Caco-2 (cell line): ENCODE results near the gene GOLGA6C. TPM values are rescaled to one million over a fixed set of nuclear protein-coding genes. Genes with fewer than 3 reads are reported as not detected.
A peak's percentile ranks its signal among the peaks of the same experiment; 100 is the strongest.

Source experiments
- BruUV-seq: library from RNA; stranded (reverse); fragments of 400-500 nt; replicated peaks from 2 replicates; lab custom pipeline; 2021; lab: Mats Ljungman, UMichigan
- CTCF ChIA-PET: fragments of 300-600 bp; sonication (Branson Sonifier 250); formaldehyde crosslinking; loops from one replicate; lab custom pipeline; 2022; ENCODE audit warnings: antibody characterized with exemption; lab: Charles Lee
- POLR2A ChIA-PET: fragments of 300-600 bp; sonication (Branson Sonifier 250); formaldehyde crosslinking; loops from one replicate; lab custom pipeline; 2022; ENCODE audit warnings: antibody characterized with exemption; lab: Charles Lee
- DNase-seq, 2 experiments: peaks; one replicate each; pipeline versions ENCODE4 v3.0.0 to v3.0.0-alpha.2; 2020 to 2022
- H3K27me3 ChIP-seq: replicated peaks from 2 replicates; pipeline ENCODE4 v1.6.0; 2011; ENCODE audit warnings: low read length; ENCODE audit not compliant: control insufficient read depth, insufficient read depth
- H3K36me3 ChIP-seq: 2 replicates; pipeline ENCODE4 v1.5.1; 2011; ENCODE audit warnings: low read length; ENCODE audit not compliant: control insufficient read depth, insufficient read depth
- H3K4me1 ChIP-seq: fragments of 250-450 bp; sonication (Bioruptor Pico); 2 replicates; pipeline ENCODE4 v1.5.1; 2020; ENCODE audit warnings: mild to moderate bottlenecking
- H3K4me3 ChIP-seq: 2 replicates; pipeline ENCODE4 v1.5.1; 2011; ENCODE audit warnings: low read depth, mild to moderate bottlenecking, control low read depth, low read length
- H3K9me3 ChIP-seq: fragments of 250-450 bp; sonication (Bioruptor Pico); 2 replicates; pipeline ENCODE4 v1.5.1; 2020; ENCODE audit warnings: mild to moderate bottlenecking, moderate library complexity
- H3K27ac Mint-ChIP-seq: one replicate; pipeline ENCODE4 v1.8.0; 2022; ENCODE audit warnings: mixed read lengths; ENCODE audit not compliant: unreplicated experiment
- H3K27me3 Mint-ChIP-seq: one replicate; pipeline ENCODE4 v1.8.0; 2022; ENCODE audit warnings: mixed read lengths; ENCODE audit not compliant: insufficient read depth, unreplicated experiment
- H3K36me3 Mint-ChIP-seq: one replicate; pipeline ENCODE4 v1.8.0; 2022; ENCODE audit warnings: mild to moderate bottlenecking, mixed read lengths; ENCODE audit not compliant: insufficient read depth, unreplicated experiment
- H3K4me1 Mint-ChIP-seq: one replicate; pipeline ENCODE4 v1.8.0; 2022; ENCODE audit warnings: low read depth, mixed read lengths; ENCODE audit not compliant: unreplicated experiment
- H3K4me3 Mint-ChIP-seq: one replicate; pipeline ENCODE4 v1.8.0; 2022; ENCODE audit warnings: mild to moderate bottlenecking, moderate library complexity, mixed read lengths; ENCODE audit not compliant: unreplicated experiment
- H3K9me3 Mint-ChIP-seq: one replicate; pipeline ENCODE4 v1.8.0; 2022; ENCODE audit warnings: mixed read lengths; ENCODE audit not compliant: unreplicated experiment
- CTCF ChIP-seq, 2 experiments: fragments of 200-600 bp in 1 of 2; IDR thresholded peaks; 1 replicate in 1 of 2; 2 replicates in 1 of 2; pipeline versions ENCODE4 v1.5.1 to v1.8.0; 2011 to 2022; ENCODE audit warnings: antibody characterized with exemption in 1 of 2, control low read depth in 1 of 2, inconsistent platforms in 1 of 2, low read depth in 1 of 2, low read length in 1 of 2, mild to moderate bottlenecking in 1 of 2, moderate library complexity in 1 of 2; ENCODE audit not compliant: insufficient read depth in 1 of 2, severe bottlenecking in 1 of 2, unreplicated experiment in 1 of 2
- intact Hi-C: fragments of 100-400 bp; cut with micrococcal nuclease; formaldehyde crosslinking; loops from one replicate; pipeline ENCODE4 v1.10.0; 2022; ENCODE audit not compliant: unreplicated experiment
- total RNA-seq: library from RNA; stranded (reverse); gene quantifications from 2 replicates; pipeline ENCODE4 v1.2.3, GENCODE V29; 2022

Gene GOLGA6C
- total RNA-seq, 1 experiment from 2014 or later, result not detected

- CTCF ChIA-PET, result no interaction called here
- DNase-seq, result peak in 1 of 2 experiments; percentile 7
- Mint-ChIP-seq H3K4me3 (no peak overlapping the region), H3K27me3 (no peaks in the 10 kb centered on the region), H3K36me3 (peaks cover 87% of the 10 kb centered on the region), H3K9me3 (no peaks in the 10 kb centered on the region), H3K4me1 (no peaks in the 10 kb centered on the region), H3K27ac (peak overlapping the region; percentile 64)
- intact Hi-C loops, result no loop called here
- no peak for TF ChIP-seq CTCF (IDR thresholded peaks at IDR 0.05; ENCODE audit: insufficient read depth in 1 of 2, low read depth in 1 of 2, low read length in 1 of 2, severe bottlenecking in 1 of 2, unreplicated experiment in 1 of 2)
- H3K9me3 ChIP-seq, result no peaks in the 10 kb centered on the region
- no peak overlapping the region for H3K4me3 ChIP-seq
- H3K27me3 ChIP-seq, result no peaks in the 10 kb centered on the region
- BruUV-seq, result no TSS peak
- peaks cover 3% of the 10 kb centered on the region for H3K36me3 ChIP-seq
- H3K4me1 ChIP-seq, result no peaks in the 10 kb centered on the region
- POLR2A ChIA-PET, result no interaction called here
Observed at GRCh38 chr15:75213212-75213767, 44.8 kb upstream of the GOLGA6C start.

GRCh38 chr15:75213768-75214221, 44.3 kb upstream of the GOLGA6C start:
- Mint-ChIP-seq H3K4me3 (no peak overlapping the region), H3K4me1 (no peaks in the 10 kb centered on the region), H3K27ac (peak overlapping the region; percentile 0), H3K36me3 (peaks cover 82% of the 10 kb centered on the region), H3K9me3 (no peaks in the 10 kb centered on the region), H3K27me3 (no peaks in the 10 kb centered on the region)
- ChIA-PET POLR2A (no interaction called here), CTCF (no interaction called here)
- DNase-seq, result peak in 1 of 2 experiments; percentile 10
- BruUV-seq, result no TSS peak
- Histone ChIP-seq H3K9me3 (no peaks in the 10 kb centered on the region), H3K36me3 (peaks cover 3% of the 10 kb centered on the region), H3K4me1 (no peaks in the 10 kb centered on the region), H3K27me3 (no peaks in the 10 kb centered on the region), H3K4me3 (no peak overlapping the region)
- no peak for TF ChIP-seq CTCF (IDR thresholded peaks at IDR 0.05; ENCODE audit: insufficient read depth in 1 of 2, low read depth in 1 of 2, low read length in 1 of 2, severe bottlenecking in 1 of 2, unreplicated experiment in 1 of 2)
- intact Hi-C loops, result no loop called here

- Mint-ChIP-seq H3K4me1 (no peaks in the 10 kb centered on the region), H3K27ac (peak overlapping the region; percentile 0), H3K9me3 (no peaks in the 10 kb centered on the region), H3K36me3 (peaks cover 75% of the 10 kb centered on the region), H3K27me3 (no peaks in the 10 kb centered on the region), H3K4me3 (no peak overlapping the region)
- DNase-seq, result peak in 1 of 2 experiments; percentile 20
- Histone ChIP-seq H3K4me3 (no peak overlapping the region), H3K4me1 (no peaks in the 10 kb centered on the region), H3K36me3 (peaks cover 3% of the 10 kb centered on the region), H3K27me3 (no peaks in the 10 kb centered on the region), H3K9me3 (no peaks in the 10 kb centered on the region)
- ChIA-PET CTCF (interaction anchor here (1.1 kb wide), 1 partner anchor 185 kb away, joined by 3 read pairs; no protein-coding TSS in a partner anchor), POLR2A (no interaction called here)
- no peak for TF ChIP-seq CTCF (IDR thresholded peaks at IDR 0.05; ENCODE audit: insufficient read depth in 1 of 2, low read depth in 1 of 2, low read length in 1 of 2, severe bottlenecking in 1 of 2, unreplicated experiment in 1 of 2)
- no TSS peak for BruUV-seq
- intact Hi-C loops, result no loop called here
Observed at GRCh38 chr15:75214293-75215096, 43.6 kb upstream of the GOLGA6C start.
